NCI-H446 treated with DMSO at 0.1 percent for 48 hours (cell line): ENCODE data around the gene AJUBA.
"Not testable (repeated sequence)": the region's sequence is repeated elsewhere in the genome, so short reads cannot be mapped to it uniquely, and the experiment has no call there.

Experiments used
- DNase-seq: peaks from one replicate; lab custom pipeline; 2025; lab: John Stamatoyannopoulos, UW

AJUBA gene

DNA sequence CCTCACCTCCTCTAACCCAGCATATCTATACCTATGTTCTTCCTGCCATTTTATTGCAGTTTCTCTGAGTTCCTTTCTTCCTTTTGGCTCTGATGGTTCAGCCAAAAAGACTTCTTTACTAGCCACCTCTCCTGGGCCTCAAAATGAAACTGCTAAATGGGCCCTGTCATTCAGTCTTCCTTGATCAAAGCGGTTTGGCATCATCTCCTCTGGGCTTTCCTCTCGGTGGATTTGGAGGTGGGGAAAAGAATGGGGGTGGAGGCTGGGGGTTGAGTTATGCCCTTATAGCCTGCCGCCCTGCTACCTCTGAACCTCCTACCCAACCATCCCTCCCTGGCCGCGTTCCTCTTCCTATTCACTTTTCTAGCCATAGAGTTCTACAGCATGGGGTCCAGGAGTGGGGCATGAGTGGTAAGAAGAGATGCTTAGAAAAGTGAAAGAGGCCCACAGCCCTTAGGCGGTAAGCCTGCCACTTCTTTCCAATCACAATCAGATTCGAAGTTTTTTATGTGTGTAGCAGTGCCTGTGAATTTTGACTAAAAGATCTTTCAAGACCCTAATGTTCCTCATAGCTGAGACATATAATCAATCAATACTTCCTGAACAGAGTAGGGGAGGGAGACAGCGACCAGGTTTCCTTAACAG, 2.5 kb downstream of the AJUBA start:
- no peak for DNase-seq

- DNase-seq = no peak
Measured at GRCh38 chr14:22978981-22979671, 3.2 kb downstream of the AJUBA start.

GRCh38 chr14:22978487-22978837, 3.9 kb downstream of the AJUBA start:
- no peak for DNase-seq

GRCh38 chr14:22977684-22978486, 4.5 kb downstream of the AJUBA start:
- DNase-seq = peak; percentile 28

DNA sequence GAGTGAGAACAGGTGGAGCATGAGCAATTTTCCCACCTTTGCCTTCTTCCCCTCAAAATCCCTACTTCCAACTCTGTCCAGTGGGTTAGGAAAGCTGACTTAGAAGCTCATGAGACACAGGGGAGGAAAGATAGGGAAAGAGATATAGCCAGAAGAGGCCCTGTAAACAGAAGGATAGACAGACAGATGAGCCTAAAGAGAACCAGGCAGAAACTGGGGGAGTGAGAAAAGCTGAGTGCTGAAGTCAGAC, 5.0 kb downstream of the AJUBA start:
- DNase-seq = no peak

- DNase-seq = no peak
Measured at GRCh38 chr14:22976620-22977433, 5.5 kb downstream of the AJUBA start.

- no peak for DNase-seq
Measured at GRCh38 chr14:22974530-22975313, 7.6 kb downstream of the AJUBA start.

DNA sequence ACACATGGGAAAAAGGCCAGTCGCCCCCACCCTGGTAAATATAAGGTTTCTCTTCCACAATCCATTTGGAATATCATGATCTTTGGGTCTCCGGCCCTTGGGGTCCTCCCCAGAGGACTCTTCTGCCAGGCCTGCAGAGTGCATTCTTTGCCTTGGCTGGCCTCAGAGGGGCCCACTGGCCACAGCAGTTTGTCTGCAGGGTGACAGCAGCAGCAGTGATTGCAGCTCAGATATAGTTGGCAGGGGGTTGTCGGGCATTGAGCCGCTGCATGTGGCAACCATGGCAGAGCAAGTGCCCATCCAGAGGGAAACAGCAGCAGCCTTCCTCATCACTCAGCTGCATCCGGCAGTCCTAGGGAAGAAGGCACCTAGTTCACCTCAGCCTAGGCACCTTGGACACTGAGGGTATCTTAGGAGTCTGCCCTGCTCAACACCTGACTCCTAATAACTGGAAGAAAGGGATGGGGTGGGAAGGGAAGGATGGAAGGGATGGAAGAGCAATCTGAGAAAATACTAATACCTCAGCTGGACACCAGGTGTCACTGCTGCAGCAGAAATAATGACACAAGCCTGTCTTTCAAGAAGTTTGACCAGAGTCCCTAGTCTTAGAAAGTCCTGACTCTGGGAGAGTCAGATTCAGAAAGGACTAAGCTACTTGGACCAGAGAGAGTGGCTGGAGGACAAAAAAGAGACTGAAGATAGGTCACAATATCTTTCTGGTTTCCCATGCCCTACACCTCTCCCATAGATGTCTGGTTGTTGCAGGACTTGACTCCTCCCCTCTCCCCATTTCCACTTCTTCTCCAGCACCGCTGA, 8.9 kb downstream of the AJUBA start:
- no peak for DNase-seq

DNA sequence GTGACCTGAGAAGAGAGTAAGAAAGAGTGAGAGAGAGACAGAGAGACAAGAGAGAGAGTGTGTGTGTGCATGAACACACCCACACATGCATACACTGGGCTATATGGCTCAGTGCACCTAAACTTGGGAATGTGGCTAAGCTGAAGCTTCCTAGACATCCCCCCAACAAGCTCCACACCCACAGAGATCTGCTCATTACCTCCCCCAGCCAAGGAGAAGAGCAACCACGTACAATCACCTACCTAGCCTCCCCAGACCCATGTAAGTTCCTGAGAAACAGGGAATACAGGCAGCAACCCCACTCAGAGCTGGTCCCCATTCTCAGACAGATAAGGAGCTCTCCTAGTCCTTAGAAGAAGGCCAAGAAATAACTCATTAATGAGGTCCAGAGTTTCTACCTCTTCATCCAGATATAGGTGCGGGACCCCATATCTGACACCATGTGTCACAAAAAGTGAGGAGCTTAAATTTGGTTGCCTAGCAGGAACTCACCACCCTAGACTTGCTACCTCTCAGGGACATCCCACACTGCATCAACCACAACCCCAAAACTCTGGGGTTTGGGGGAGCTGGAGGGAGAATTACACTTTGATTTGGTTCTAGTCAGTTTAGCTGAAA, 9.9 kb downstream of the AJUBA start:
- DNase-seq = no peak

DNA sequence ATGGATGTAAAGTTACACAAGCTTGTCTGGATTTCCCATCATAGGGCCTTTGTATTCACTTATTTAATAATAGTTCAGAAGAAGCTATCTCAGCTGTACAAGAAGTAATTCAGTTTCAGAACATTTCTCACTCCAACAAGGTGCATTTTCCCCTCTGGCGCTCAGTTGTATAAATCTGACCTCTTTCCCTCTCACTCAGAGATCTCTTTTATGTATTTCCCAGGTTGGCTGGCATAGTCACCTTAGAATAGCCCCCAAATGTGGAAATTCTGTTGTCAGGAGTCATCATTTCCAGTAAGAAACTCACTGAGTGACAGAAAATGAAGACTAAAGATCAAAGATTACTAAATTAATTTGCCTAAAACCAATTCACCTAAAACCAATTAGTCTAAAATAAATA, 11.2 kb downstream of the AJUBA start:
- no peak for DNase-seq

DNA sequence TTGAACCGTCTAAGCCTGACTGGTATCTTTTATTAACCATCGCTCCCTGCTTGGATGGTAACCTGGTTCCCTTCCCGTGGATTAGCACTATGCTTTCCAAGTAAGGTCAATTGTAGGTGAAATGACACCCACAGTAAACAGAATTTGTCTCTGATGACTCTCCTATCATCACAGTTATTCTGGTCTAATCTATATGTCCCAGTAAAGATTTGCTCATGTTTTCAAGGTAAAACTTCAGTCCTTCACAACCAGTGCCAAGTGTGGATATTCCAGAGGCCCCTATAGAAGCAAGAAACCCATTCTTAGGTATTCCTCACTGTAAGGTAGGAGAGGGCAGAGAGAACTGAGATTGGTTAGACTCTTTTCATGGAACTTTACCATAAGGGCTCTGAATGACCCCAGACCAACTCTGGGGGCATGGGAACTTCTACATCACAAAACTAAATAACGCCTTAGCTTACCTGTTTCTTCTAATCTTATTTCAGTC, 15.5 kb downstream of the AJUBA start:
- DNase-seq = no peak

- not testable (repeated sequence) for DNase-seq
Measured at GRCh38 chr14:22965916-22966782, 16.2 kb downstream of the AJUBA start.

DNA sequence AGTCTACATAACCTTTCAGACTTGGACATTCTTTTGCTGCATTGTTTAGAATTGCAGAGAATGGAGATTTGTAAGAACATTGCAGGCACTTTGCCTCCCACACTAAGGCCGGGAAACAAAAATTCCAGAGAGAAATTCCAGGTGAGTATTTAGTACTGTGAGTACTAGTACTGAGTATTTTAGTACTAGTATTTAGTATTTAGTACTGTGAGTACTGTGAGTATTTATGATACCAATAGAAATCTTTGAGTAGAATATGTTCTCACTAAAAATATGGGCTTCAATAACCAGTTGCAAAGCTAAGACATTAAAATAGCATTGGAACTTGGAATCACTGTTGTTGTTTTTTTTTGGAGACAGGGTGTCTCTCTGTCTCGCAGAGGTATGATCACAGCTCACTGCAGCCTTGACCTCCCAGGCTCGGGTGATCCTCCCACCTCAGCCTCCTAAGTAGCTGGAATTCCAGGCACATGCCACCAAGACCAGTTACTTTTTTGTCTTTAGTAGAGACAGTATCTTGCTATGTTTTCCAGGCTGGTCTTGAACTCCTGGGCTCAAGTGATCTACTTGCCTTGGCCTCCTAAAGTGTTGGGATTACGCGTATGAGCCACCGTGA, 20.2 kb downstream of the AJUBA start:
- no peak for DNase-seq

- DNase-seq = no peak
Measured at GRCh38 chr14:22955702-22956569, 26.4 kb downstream of the AJUBA start.

- no peak for DNase-seq
Measured at GRCh38 chr14:22952418-22952817, 29.9 kb downstream of the AJUBA start.

DNA sequence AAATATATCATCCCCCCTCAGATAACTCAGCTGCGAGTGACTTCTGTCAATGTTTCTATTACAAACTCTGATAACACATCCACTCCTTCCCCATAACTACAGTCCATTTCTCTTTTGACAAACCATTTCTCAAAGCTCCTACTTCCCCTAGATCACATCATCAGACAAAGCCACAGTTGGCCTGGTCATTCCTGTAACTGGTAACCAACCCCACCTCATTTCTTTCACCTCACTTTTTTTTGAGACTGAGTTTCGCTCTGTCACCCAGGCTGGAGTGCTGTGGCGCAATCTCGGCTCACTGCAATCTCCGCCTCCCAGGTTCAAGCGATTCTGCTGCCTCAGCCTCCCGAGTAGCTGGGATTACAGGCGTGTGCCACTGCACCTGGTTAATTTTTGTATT, 30.6 kb downstream of the AJUBA start:
- DNase-seq = not testable (repeated sequence)

DNA sequence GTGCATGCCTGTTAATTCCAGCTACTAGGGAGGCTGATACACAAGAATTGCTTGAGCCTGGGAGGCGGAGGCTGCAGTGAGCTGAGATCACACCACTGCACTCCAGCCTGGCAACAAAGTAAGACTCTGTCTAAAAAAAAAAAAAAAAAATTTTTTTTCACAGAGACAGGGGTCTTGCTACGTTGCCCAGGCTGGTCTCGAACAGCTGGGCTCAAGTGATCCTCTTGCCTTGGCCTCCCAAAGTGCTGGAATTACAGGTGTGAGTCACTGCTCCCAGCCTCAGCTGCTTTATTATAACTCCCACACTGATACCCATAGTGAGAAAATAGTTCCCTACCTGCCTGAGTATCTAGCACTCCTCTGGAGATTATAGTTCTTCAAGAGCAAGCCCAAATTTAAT, 36.7 kb downstream of the AJUBA start:
- DNase-seq = no peak

DNA sequence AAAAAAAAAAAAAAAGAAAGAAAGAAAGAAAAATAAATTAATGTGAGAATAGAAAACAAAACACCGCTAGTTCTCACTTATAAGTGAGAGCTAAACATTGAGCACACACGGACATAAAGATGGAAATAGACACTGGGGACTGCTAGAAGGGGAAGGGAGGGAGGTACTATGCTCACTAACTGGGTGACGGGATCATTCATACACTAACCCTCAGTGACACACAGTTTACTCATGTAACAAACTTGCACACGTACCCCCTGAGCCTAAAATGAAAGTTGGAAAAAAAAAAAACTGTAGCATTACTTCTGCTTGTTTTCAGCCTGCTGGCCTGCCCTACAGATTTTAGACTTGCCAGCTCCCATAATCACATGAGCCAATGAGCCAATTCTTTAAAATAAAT, 42.7 kb downstream of the AJUBA start:
- no peak for DNase-seq
